Measurements from ENCODE around the gene PACSIN3.

- TF ChIP-seq CTCF (optimal IDR thresholded peaks at IDR 0.05 in 1 of 3, IDR thresholded peaks at IDR 0.05 in 1 of 3, conservative IDR thresholded peaks at IDR 0.05 in 1 of 3; ENCODE audit: extremely low read depth in 1 of 3, insufficient read depth in 2 of 3, low read length in 3 of 3) = no peak
- TF ChIP-seq EZH2 (IDR thresholded peaks at IDR 0.05; ENCODE audit: low read length) = no peak
These were observed 38.0 kb downstream of the PACSIN3 start for GRCh38 chr11:47148270-47148669.
